ENCODE data around the gene TFDP2. TPM values are rescaled to one million over a fixed set of nuclear protein-coding genes. Genes with fewer than 3 reads are reported as not detected.
A peak's percentile ranks its signal among the peaks of the same experiment; 100 is the strongest.

TFDP2 gene
- total and polyA plus RNA-seq, 2 experiments from 2014 or later = 26.8 to 55.4 TPM

DNA sequence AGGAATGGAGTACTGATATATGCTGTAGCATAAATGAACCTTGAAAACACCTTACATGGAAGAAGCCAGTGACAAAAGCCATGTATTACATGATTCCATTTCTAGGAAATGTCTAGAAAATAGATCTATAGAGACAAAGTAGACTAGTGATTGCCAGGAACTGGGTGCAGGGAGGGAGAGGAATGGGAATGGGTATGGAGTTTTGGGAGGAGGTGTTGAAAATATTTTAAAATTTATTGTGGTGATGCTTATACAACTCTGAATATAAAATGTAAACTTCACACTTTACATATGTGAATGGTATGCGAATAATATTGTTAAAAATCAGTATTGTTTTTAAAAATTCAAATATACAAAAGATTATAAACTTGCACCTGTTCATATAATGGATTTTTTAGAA lies 250.4 kb downstream of the TFDP2 start:
- Histone ChIP-seq H3K79me2 (ENCODE audit: insufficient read depth) (peaks cover 94% of the 10 kb centered on the region), H2AFZ (no peak overlapping the region), H3K4me2 (ENCODE audit: unreplicated experiment) (no peak overlapping the region), H3K4me3 (no peak overlapping the region), H3K9me3 (ENCODE audit: low read depth) (no peaks in the 10 kb centered on the region), H3F3A (ENCODE audit: insufficient read depth) (0 out of 2 replicates have a peak, but pooled peaks cover 9% of the 10 kb centered on the region), H3K27me3 (replicated peaks; ENCODE audit: insufficient read depth) (no peaks in the 10 kb centered on the region), H3K9ac (no peak overlapping the region), H3K9me2 (ENCODE audit: insufficient read depth) (no peaks in the 10 kb centered on the region), H3K27ac (no peak overlapping the region), H4K20me1 (ENCODE audit: insufficient read depth) (no peaks in the 10 kb centered on the region), H3K4me1 (ENCODE audit: insufficient read depth) (peaks cover 10% of the 10 kb centered on the region; the same call in 1 of the 2 replicates), H3K36me3 (ENCODE audit: low read depth) (no peaks in the 10 kb centered on the region)
- 100% methylated on average over 1 of the region's 1 CpG for WGBS, 2 experiments (ENCODE audit: low coverage in 1 of 2, low lambda C conversion rate in 2 of 2, missing lambda C conversion rate in 2 of 2)
- in situ Hi-C loops (cut with MboI) = no loop called here
- TF ChIP-seq EZH2 (IDR thresholded peaks at IDR 0.05; ENCODE audit: insufficient read depth, poor library complexity, severe bottlenecking) = no peak
- no peak for TF ChIP-seq EZH2phosphoT487 (IDR thresholded peaks at IDR 0.05; ENCODE audit: insufficient read depth, low read depth)
- no peak for DNase-seq

DNA sequence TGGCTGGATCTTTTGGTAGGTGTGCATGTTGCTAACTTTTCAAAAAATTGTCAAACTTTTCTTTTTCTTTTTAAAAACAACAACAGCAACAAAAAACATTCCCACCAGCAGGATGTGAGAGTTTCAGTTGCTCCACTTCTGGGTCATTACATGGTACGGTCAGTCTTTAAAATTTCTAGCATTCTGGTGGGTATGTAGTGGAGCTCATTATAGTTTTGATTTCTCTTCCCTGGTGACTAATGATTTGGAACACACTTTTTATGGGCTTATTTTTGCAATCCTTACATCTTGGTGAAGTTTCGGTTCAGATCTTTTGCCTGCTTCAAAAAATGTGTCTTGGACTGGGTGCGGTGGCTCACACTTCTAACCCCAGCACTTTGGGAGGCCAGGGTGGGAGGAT lies 253.6 kb downstream of the TFDP2 start:
- no peak overlapping the region for H2AFZ ChIP-seq
- H3K4me1 ChIP-seq (ENCODE audit: insufficient read depth) = peaks cover 23% of the 10 kb centered on the region; the same call in 1 of the 2 replicates
- DNase-seq = peak; percentile 26
- H3K79me2 ChIP-seq (ENCODE audit: insufficient read depth) = peaks cover 97% of the 10 kb centered on the region
- H3F3A ChIP-seq (ENCODE audit: insufficient read depth) = 0 out of 2 replicates have a peak, but pooled peaks cover 9% of the 10 kb centered on the region
- 80 to 84% methylated on average over 3 of the region's 3 CpGs for WGBS, 2 experiments (ENCODE audit: low coverage in 1 of 2, low lambda C conversion rate in 2 of 2, missing lambda C conversion rate in 2 of 2)
- H3K27ac ChIP-seq = peak overlapping the region; percentile 63; the same call in 1 of the 2 replicates
- no peaks in the 10 kb centered on the region for H3K9me3 ChIP-seq (ENCODE audit: low read depth)
- no peak overlapping the region for H3K4me3 ChIP-seq
- H4K20me1 ChIP-seq (ENCODE audit: insufficient read depth) = no peaks in the 10 kb centered on the region
- in situ Hi-C loops (cut with MboI) = no loop called here
- no peaks in the 10 kb centered on the region for H3K27me3 ChIP-seq (replicated peaks; ENCODE audit: insufficient read depth)
- TF ChIP-seq EZH2 (IDR thresholded peaks at IDR 0.05; ENCODE audit: insufficient read depth, poor library complexity, severe bottlenecking) (no peak), EZH2phosphoT487 (IDR thresholded peaks at IDR 0.05; ENCODE audit: insufficient read depth, low read depth) (no peak)
- H3K9me2 ChIP-seq (ENCODE audit: insufficient read depth) = no peaks in the 10 kb centered on the region
- H3K36me3 ChIP-seq (ENCODE audit: low read depth) = no peaks in the 10 kb centered on the region
- H3K4me2 ChIP-seq (ENCODE audit: unreplicated experiment) = no peak overlapping the region
- no peak overlapping the region; the same call in 1 of the 2 replicates for H3K9ac ChIP-seq

DNA sequence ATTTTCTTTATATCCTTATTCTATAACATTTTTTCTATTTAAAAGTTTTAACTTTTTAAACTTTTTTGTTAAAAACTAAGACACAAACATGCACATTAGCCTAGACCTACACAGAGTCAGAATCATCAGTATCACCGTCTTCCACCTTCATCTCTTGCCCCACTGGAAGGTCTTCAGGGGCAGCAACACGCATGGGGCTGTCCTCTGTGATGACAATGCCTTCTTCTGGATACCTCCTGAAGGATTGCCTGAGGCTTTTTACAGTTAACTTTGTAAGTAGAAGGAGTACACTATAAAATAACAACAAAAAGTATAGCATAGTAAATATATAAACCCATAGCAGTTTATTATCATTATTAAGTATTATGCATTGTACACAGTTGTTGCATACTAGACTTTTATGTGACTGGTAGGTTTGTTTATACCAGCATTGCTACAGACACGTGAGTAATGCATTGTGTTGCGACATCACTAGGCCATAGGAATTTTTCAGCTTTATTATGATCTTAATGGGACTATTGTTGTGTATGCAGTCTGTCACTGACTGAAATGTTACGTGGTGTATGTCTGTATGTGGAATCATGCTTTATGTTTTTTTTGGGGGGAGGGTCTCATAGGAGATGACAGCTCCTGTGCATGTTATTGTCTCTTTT lies 254.7 kb downstream of the TFDP2 start:
- H3K4me3 ChIP-seq = no peak overlapping the region
- DNase-seq = peak; percentile 90
- no peak overlapping the region for H2AFZ ChIP-seq
- H3K9me3 ChIP-seq (ENCODE audit: low read depth) = no peaks in the 10 kb centered on the region
- 51 to 52% methylated on average over 5 of the region's 5 CpGs for WGBS, 2 experiments (ENCODE audit: low coverage in 1 of 2, low lambda C conversion rate in 2 of 2, missing lambda C conversion rate in 2 of 2)
- peaks cover 97% of the 10 kb centered on the region for H3K79me2 ChIP-seq (ENCODE audit: insufficient read depth)
- 0 out of 2 replicates have a peak, but pooled peaks cover 9% of the 10 kb centered on the region for H3F3A ChIP-seq (ENCODE audit: insufficient read depth)
- no peaks in the 10 kb centered on the region for H3K9me2 ChIP-seq (ENCODE audit: insufficient read depth)
- no peaks in the 10 kb centered on the region for H3K27me3 ChIP-seq (replicated peaks; ENCODE audit: insufficient read depth)
- H3K4me1 ChIP-seq (ENCODE audit: insufficient read depth) = peaks cover 24% of the 10 kb centered on the region; the same call in 1 of the 2 replicates
- H3K4me2 ChIP-seq (ENCODE audit: unreplicated experiment) = peak overlapping the region; percentile 35
- H3K36me3 ChIP-seq (ENCODE audit: low read depth) = no peaks in the 10 kb centered on the region
- H3K9ac ChIP-seq = no peak overlapping the region
- no peak for TF ChIP-seq EZH2phosphoT487 (IDR thresholded peaks at IDR 0.05; ENCODE audit: insufficient read depth, low read depth)
- TF ChIP-seq EZH2 (IDR thresholded peaks at IDR 0.05; ENCODE audit: insufficient read depth, poor library complexity, severe bottlenecking) = no peak
- H4K20me1 ChIP-seq (ENCODE audit: insufficient read depth) = no peaks in the 10 kb centered on the region
- H3K27ac ChIP-seq = peak overlapping the region; percentile 63
- in situ Hi-C loops (cut with MboI) = no loop called here

Small RNA genes lying within 50 kb of the gene (small RNA-seq; reads per million reads assigned to genes)
- gene RNU6-425P (ENCODE audit: low read depth, low replicate concordance) (not detected), gene RNU6-509P (ENCODE audit: low read depth, low replicate concordance) (not detected)

Other genes starting within 250 kb of the TFDP2 start
- gene GK5, start 76.0 kb upstream of the TFDP2 start, total RNA-seq (2014; rRNA removed; shearing (Covaris generic)) = 8.5 and 11.5 TPM in 2 replicates
- gene GK5, start 76.0 kb upstream of the TFDP2 start, polyA plus RNA-seq (2016; fragmentation: Nextera tagmentation; extraction: Ambion mirVana) = 6.1 and 7.2 TPM in 2 replicates

All from GM23248 (cell line).